MM.1S (cell line): ENCODE measurements around the gene GABRB3.

Experiments used
- CTCF ChIP-seq: fragments of 300-600 bp; sonication (generic); IDR thresholded peaks from 2 replicates; pipeline ENCODE4 v1.5.1; 2016; ENCODE audit warnings: antibody characterized with exemption, low read length, mixed read lengths
- EZH2phosphoT487 ChIP-seq: fragments of 300-600 bp; sonication (generic); IDR thresholded peaks from 2 replicates; pipeline ENCODE4 v1.6.1; 2018; ENCODE audit warnings: antibody characterized with exemption, low read length

DNA sequence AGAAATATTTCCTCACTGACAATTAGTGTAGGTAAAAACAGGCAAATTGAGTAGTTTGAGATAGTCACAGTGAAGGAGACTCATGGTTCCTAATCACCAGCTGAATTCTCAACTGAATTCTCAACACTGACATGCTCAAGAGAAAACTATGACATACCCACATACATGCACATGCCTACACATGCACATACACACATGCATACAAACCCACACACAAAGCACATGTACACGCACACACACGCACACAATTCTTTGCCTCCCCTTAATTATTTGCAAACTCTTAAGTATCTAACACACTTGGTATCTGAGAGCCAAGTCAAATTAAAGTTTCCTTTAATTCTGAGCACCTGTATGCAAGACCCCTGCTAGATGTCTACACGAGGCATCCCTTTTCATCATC, 111.8 kb downstream of the GABRB3 start:
- TF ChIP-seq CTCF, result no peak
- no peak for TF ChIP-seq EZH2phosphoT487
